ENCODE measurements around the gene PIN1.
"Not testable (repeated sequence)": the region's sequence is repeated elsewhere in the genome, so short reads cannot be mapped to it uniquely, and the experiment has no call there.

The PIN1 gene

GRCh38 chr19:9818734-9819595 is 16.2 kb upstream of the PIN1 start, which contains the start of gene FBXL12:
FBXL12 (minus strand) TSS chr19:9819079; CDS start chr19:9818813, 266 bp downstream.
- DNase-seq (ENCODE audit: low read depth) = peak; percentile 100

GRCh38 chr19:9819596-9819909 is 15.6 kb upstream of the PIN1 start:
- DNase-seq (ENCODE audit: low read depth) = no peak

- not testable (repeated sequence) for DNase-seq (ENCODE audit: low read depth)
Measured at GRCh38 chr19:9820034-9820433, 15.1 kb upstream of the PIN1 start.

GRCh38 chr19:9823816-9824215 is 11.3 kb upstream of the PIN1 start:
- DNase-seq (ENCODE audit: low read depth) = no peak

- DNase-seq (ENCODE audit: low read depth) = peak; percentile 66
Measured at GRCh38 chr19:9827289-9828238, 7.6 kb upstream of the PIN1 start, which contains the start of gene UBL5. UBL5 (plus strand) TSS chr19:9827918; CDS start chr19:9828338, 420 bp downstream.

- no peak for DNase-seq (ENCODE audit: low read depth)
Measured at GRCh38 chr19:9828551-9829063, 6.5 kb upstream of the PIN1 start.

GRCh38 chr19:9834307-9834725 is 802 bp upstream of the PIN1 start:
- no peak for DNase-seq (ENCODE audit: low read depth)

GRCh38 chr19:9835507-9835949 is 410 bp downstream of the PIN1 start:
- no peak for DNase-seq (ENCODE audit: low read depth)

- peak; percentile 10 for DNase-seq (ENCODE audit: low read depth)
Measured at GRCh38 chr19:9836021-9836420, 903 bp downstream of the PIN1 start.

GRCh38 chr19:9838324-9838723 is 3.2 kb downstream of the PIN1 start:
- no peak for DNase-seq (ENCODE audit: low read depth)

GRCh38 chr19:9839415-9839814 is 4.3 kb downstream of the PIN1 start:
- peak; percentile 12 for DNase-seq (ENCODE audit: low read depth)

- no peak for DNase-seq (ENCODE audit: low read depth)
Measured at GRCh38 chr19:9842834-9843625, 7.9 kb downstream of the PIN1 start.

GRCh38 chr19:9843626-9844273 is 8.6 kb downstream of the PIN1 start:
- not testable (repeated sequence) for DNase-seq (ENCODE audit: low read depth)

- DNase-seq (ENCODE audit: low read depth) = peak; percentile 89
Measured at GRCh38 chr19:9847087-9847671, 12.1 kb downstream of the PIN1 start.

- no peak for DNase-seq (ENCODE audit: low read depth)
Measured at GRCh38 chr19:9848060-9848459, 12.9 kb downstream of the PIN1 start.

- DNase-seq (ENCODE audit: low read depth) = no peak
Measured at GRCh38 chr19:9848762-9849161, 13.6 kb downstream of the PIN1 start.

- DNase-seq (ENCODE audit: low read depth) = no peak
Measured at GRCh38 chr19:9849791-9850190, 14.7 kb downstream of the PIN1 start.

GRCh38 chr19:9850235-9850959 is 15.3 kb downstream of the PIN1 start:
- DNase-seq (ENCODE audit: low read depth) = no peak

GRCh38 chr19:9854282-9854846 is 19.2 kb downstream of the PIN1 start:
- no peak for DNase-seq (ENCODE audit: low read depth)

GRCh38 chr19:9856609-9857008 is 21.5 kb downstream of the PIN1 start:
- DNase-seq (ENCODE audit: low read depth) = no peak

Measured in fibroblast of the conjunctiva (primary cell).